K562 (cell line): ENCODE measurements around the gene ELFN2. TPM values are rescaled to one million over a fixed set of nuclear protein-coding genes. Genes with fewer than 3 reads are reported as not detected.

ENCODE experiments used
- ATAC-seq: fragments of 200-7000 bp; cut with Tn5 transposase; 3 replicates; pipeline ENCODE4 v1.9.1; 2020; ENCODE audit warnings: moderate library complexity
- BruUV-seq: library from RNA; stranded (reverse); fragments of 400-500 nt; replicated peaks from 2 replicates; lab custom pipeline; 2021; lab: Mats Ljungman, UMichigan
- CTCF ChIA-PET: fragments of 300-600 bp; formaldehyde crosslinking; extraction: SDS; loops from one replicate; lab custom pipeline; 2021; ENCODE audit warnings: low intra/inter-chr PET ratio; lab: Yijun Ruan, JAX
- POLR2A ChIA-PET: fragments of 300-600, 350-650 bp; sonication (Branson Sonifier 250); formaldehyde crosslinking; extraction: SDS; loops from one replicate; lab custom pipeline; 2021; ENCODE audit warnings: antibody characterized with exemption, inconsistent platforms; lab: Yijun Ruan, JAX
- DNase-seq, 4 experiments: peaks; one replicate each; pipeline versions ENCODE4 v3.0.0 to v3.0.0-alpha.2; 2011 to 2018; ENCODE audit warnings: low spot score in 3 of 4, mixed read lengths in 3 of 4; ENCODE audit errors: extremely low read depth in 1 of 4
- FAIRE-seq: peaks from 2 replicates; lab custom pipeline; 2011; peaks lifted over from hg19 to GRCh38; lab: Jason Lieb, UNC
- H2AFZ ChIP-seq: 2 replicates; pipeline ENCODE4 v1.6.0; 2011; ENCODE audit warnings: low read depth, low read length, control low read depth, inconsistent platforms
- H3K27ac ChIP-seq: fragments of 200-600 bp; 3 replicates; pipeline ENCODE4 v1.8.0; 2011; ENCODE audit warnings: low read depth, mild to moderate bottlenecking, control low read depth, inconsistent platforms, low read length, moderate library complexity, mixed read lengths; ENCODE audit errors: extremely low read depth
- H3K27me3 ChIP-seq, 2 experiments: fragments of 300-600 bp in 1 of 2; 2 replicates in 1 of 2; 3 replicates in 1 of 2; pipeline versions ENCODE4 v1.6.0 to v1.8.0; 2011; ENCODE audit warnings: inconsistent platforms in 2 of 2, low read length in 2 of 2, mild to moderate bottlenecking in 1 of 2, mixed read lengths in 1 of 2, moderate library complexity in 1 of 2; ENCODE audit not compliant: control insufficient read depth in 2 of 2, insufficient read depth in 2 of 2
- H3K36me3 ChIP-seq: fragments of 300-600 bp; 3 replicates; pipeline ENCODE4 v1.8.0; 2011; ENCODE audit warnings: mild to moderate bottlenecking, low read length, inconsistent platforms; ENCODE audit not compliant: control insufficient read depth, insufficient read depth
- H3K4me1 ChIP-seq, 2 experiments: fragments of 200-600 bp in 1 of 2; replicated peaks in 1 of 2; 2 replicates in 1 of 2; 3 replicates in 1 of 2; pipeline versions ENCODE4 v1.5.1 to v1.8.0; 2011; ENCODE audit warnings: inconsistent platforms in 2 of 2, low read length in 2 of 2, mild to moderate bottlenecking in 1 of 2, mixed read lengths in 1 of 2, moderate library complexity in 1 of 2; ENCODE audit not compliant: control insufficient read depth in 2 of 2, insufficient read depth in 2 of 2
- H3K4me2 ChIP-seq: 2 replicates; pipeline ENCODE4 v1.6.1; 2011; ENCODE audit warnings: low read length, control low read depth, inconsistent platforms, mixed read lengths; ENCODE audit not compliant: insufficient read depth
- H3K4me3 ChIP-seq: fragments of 200-600 bp; sonication (generic), shearing (Covaris generic); 2 replicates; pipeline ENCODE4 v1.5.1; 2016; ENCODE audit warnings: control low read depth, inconsistent platforms
- H3K79me2 ChIP-seq: fragments of 200-600 bp; 3 replicates; pipeline ENCODE4 v1.8.0; 2011; ENCODE audit warnings: low read length, inconsistent platforms; ENCODE audit not compliant: control insufficient read depth, insufficient read depth
- H3K9ac ChIP-seq, 2 experiments: 2 replicates each; pipeline versions ENCODE4 v1.6.0 to v1.6.1; 2011; ENCODE audit warnings: low read depth in 2 of 2, low read length in 2 of 2, control low read depth in 1 of 2, inconsistent platforms in 1 of 2, mild to moderate bottlenecking in 1 of 2, mixed read lengths in 1 of 2; ENCODE audit not compliant: insufficient read depth in 1 of 2
- H3K9me1 ChIP-seq: one replicate; pipeline ENCODE4 v1.6.0; 2011; ENCODE audit warnings: inconsistent platforms, mild to moderate bottlenecking, low read length, moderate library complexity; ENCODE audit not compliant: control insufficient read depth, insufficient read depth
- H3K9me3 ChIP-seq: replicated peaks from 2 replicates; pipeline ENCODE4 v1.5.1; 2011; ENCODE audit warnings: low read depth, low read length, inconsistent platforms; ENCODE audit not compliant: control insufficient read depth, insufficient read depth
- H4K20me1 ChIP-seq: replicated peaks from 2 replicates; pipeline ENCODE4 v1.6.1; 2011; ENCODE audit warnings: low read length, inconsistent platforms, mixed read lengths; ENCODE audit not compliant: control insufficient read depth, insufficient read depth
- CUX1 ChIP-seq: fragments of 200-800 bp; sonication (Bioruptor generic); IDR thresholded peaks from 2 replicates; pipeline ENCODE4 v1.6.1; 2016; ENCODE audit warnings: missing genetic modification characterization, missing compliant biosample characterization
- FOXJ3 ChIP-seq: sonication (generic); formaldehyde crosslinking; IDR thresholded peaks from 2 replicates; pipeline ENCODE4 v1.4.0; 2020; ENCODE audit warnings: mild to moderate bottlenecking, missing genetic modification reagents
- GTF2E2 ChIP-seq: fragments of 200-800 bp; sonication (Bioruptor generic); IDR thresholded peaks from 2 replicates; pipeline ENCODE4 v1.6.1; 2016; ENCODE audit warnings: missing genetic modification characterization, missing compliant biosample characterization
- MCM3 ChIP-seq: fragments of 450-650 bp; IDR thresholded peaks from 2 replicates; pipeline ENCODE4 v1.6.1; 2016
- MCM5 ChIP-seq: fragments of 450-650 bp; IDR thresholded peaks from 2 replicates; pipeline ENCODE4 v1.6.1; 2016; ENCODE audit warnings: low read depth
- RBM25 ChIP-seq: fragments of 200-400 bp; formaldehyde crosslinking; IDR thresholded peaks from 2 replicates; pipeline ENCODE4 v1.6.1; 2018; ENCODE audit warnings: low read length, low read depth, moderate library complexity; ENCODE audit not compliant: severe bottlenecking
- RBM39 ChIP-seq: fragments of 200-400 bp; formaldehyde crosslinking; optimal IDR thresholded peaks from 2 replicates; pipeline ENCODE3; 2018; ENCODE audit warnings: low read depth, low read length
- WGBS: fragments of 100-300 bp; shearing (Covaris generic); methylation state at CpG from one replicate; pipeline ENCODE4 v1.1.6; 2016; ENCODE audit warnings: low coverage, mixed read lengths; ENCODE audit not compliant: insufficient coverage; ENCODE audit errors: missing lambda C conversion rate; 5-methylcytosine and 5-hydroxymethylcytosine counted together
- in situ Hi-C: fragments of 300-500 bp; cut with MboI; formaldehyde crosslinking; loops from 4 replicates; pipeline ENCODE4 v1.15.0; 2018; ENCODE audit warnings: inconsistent platforms, mixed read lengths
- intact Hi-C: fragments of 100-400 bp; cut with micrococcal nuclease; formaldehyde crosslinking; loops from 2 replicates; pipeline ENCODE4 v1.14.2; 2022
- polyA plus RNA-seq, 8 experiments: library from polyadenylated mRNA; depleted of rRNA in 4 of 8; stranded (reverse) in 5 of 8; unstranded in 3 of 8; fragments of >200 nt; fragmentation: Nextera tagmentation in 2 of 8; fragmentation: Illumina TruSeq in 1 of 8; extraction: Ambion mirVana in 2 of 8; extraction: Trizol in 1 of 8; gene quantifications; 2 replicates each; pipeline versions ENCODE4 v1.2.1 to v1.2.3, GENCODE V29; 2011 to 2014; ENCODE audit warnings: inconsistent platforms in 1 of 8, missing spikeins in 1 of 8
- total RNA-seq, 7 experiments: library from RNA; depleted of rRNA in 6 of 7; stranded (reverse); fragments of >200 nt in 6 of 7; fragmentation: Illumina TruSeq in 2 of 7; extraction: Trizol in 2 of 7; gene quantifications; 2 replicates each; pipeline versions ENCODE4 v1.2.1 to v1.2.3, GENCODE V29; 2011 to 2021; ENCODE audit warnings: low replicate concordance in 1 of 7

ELFN2 gene
- total and polyA plus RNA-seq, 9 of the 15 experiments (the other 6 are each of a cell fraction or from before 2014, with no cell fraction given) = not detected

- no peak for DNase-seq
- intact Hi-C loops = no loop called here
- no peak for ATAC-seq
- H4K20me1 ChIP-seq = peaks cover 5% of the 10 kb centered on the region; the same call in 1 of the 2 replicates
- no peak overlapping the region for H3K4me3 ChIP-seq
- H3K4me2 ChIP-seq = no peak overlapping the region
- ChIA-PET CTCF (no interaction called here), POLR2A (interaction anchor here (0.5 kb wide), 1 partner anchor 145 kb away, joined by 3 read pairs; no protein-coding TSS in a partner anchor)
- in situ Hi-C loops = loop anchor here (5.0 kb wide), 1 partner anchor 136 kb away; no protein-coding TSS in a partner anchor
- no peaks in the 10 kb centered on the region for H3K36me3 ChIP-seq
- no peak for TF ChIP-seq MCM5
- peak; percentile 54 for TF ChIP-seq RBM25
- no peaks in the 10 kb centered on the region for H3K79me2 ChIP-seq
- no TSS peak for BruUV-seq
- 6% methylated on average over 15 of the region's 16 CpGs for WGBS
- H2AFZ ChIP-seq = no peak overlapping the region
- H3K9ac ChIP-seq = no peak overlapping the region
- no peaks in the 10 kb centered on the region for H3K9me3 ChIP-seq
- H3K27ac ChIP-seq = no peak overlapping the region
- H3K4me1 ChIP-seq = peaks cover 0 to 3% of the 10 kb centered on the region in 2 experiments; a peak in 2 of 5 replicates
- no peaks in the 10 kb centered on the region for H3K9me1 ChIP-seq
- peaks cover 4 to 38% of the 10 kb centered on the region in 2 experiments; a peak in 4 of 5 replicates for H3K27me3 ChIP-seq
- no peak for FAIRE-seq
Observed at GRCh38 chr22:37320726-37321677, 106.3 kb downstream of the ELFN2 start.

GRCh38 chr22:37319469-37319868 is 107.8 kb downstream of the ELFN2 start:
- no peak for DNase-seq
- Histone ChIP-seq H3K9ac (no peak overlapping the region), H3K9me1 (no peaks in the 10 kb centered on the region), H2AFZ (no peak overlapping the region), H3K79me2 (no peaks in the 10 kb centered on the region), H3K4me2 (no peak overlapping the region), H3K4me3 (no peak overlapping the region), H3K9me3 (no peaks in the 10 kb centered on the region), H3K27me3 (peaks cover 4 to 31% of the 10 kb centered on the region in 2 experiments; a peak in 4 of 5 replicates), H4K20me1 (peaks cover 5% of the 10 kb centered on the region; the same call in 1 of the 2 replicates), H3K4me1 (no peaks in the 10 kb centered on the region; a peak in 1 of 5 replicates), H3K27ac (no peak overlapping the region), H3K36me3 (no peaks in the 10 kb centered on the region)
- ChIA-PET CTCF (interaction anchor here (1.2 kb wide), 1 partner anchor 138 kb away, joined by 6 read pairs; no protein-coding TSS in a partner anchor), POLR2A (no interaction called here)
- no peak for FAIRE-seq
- ATAC-seq = no peak
- TF ChIP-seq RBM39 (no peak), FOXJ3 (CRISPR knock-in tag) (no peak), GTF2E2 (no peak), MCM3 (no peak), CUX1 (CRISPR knock-in tag) (no peak)
- no TSS peak for BruUV-seq
- in situ Hi-C loops = no loop called here
- WGBS = 0% methylated on average over 3 of the region's 10 CpGs
- intact Hi-C loops = no loop called here
